Natural killer cell (primary cell): Measurements from ENCODE around the gene MX2. TPM values are rescaled to one million over a fixed set of nuclear protein-coding genes. Genes with fewer than 3 reads are reported as not detected.

Experiments used
- ATAC-seq, 3 donors: fragments of 150-1000 bp in 2 of 3; fragments of 200-7000 bp in 1 of 3; cut with Tn5 transposase; 1 replicate in 1 of 3; 2 replicates in 2 of 3; pipeline ENCODE4 v1.10.0; 2021; ENCODE audit warnings: mild to moderate bottlenecking in 2 of 3, moderate library complexity in 2 of 3
- DNase-seq, 2 donors: peaks; one replicate each; pipeline versions ENCODE4 v3.0.0 to v3.0.0-alpha.2; 2013 to 2021; ENCODE audit warnings: mixed read lengths in 1 of 2
- H3K27ac ChIP-seq: one replicate; pipeline ENCODE4 v1.5.1; 2013; ENCODE audit warnings: mild to moderate bottlenecking, low read length
- H3K27me3 ChIP-seq: one replicate; pipeline ENCODE4 v1.6.1; 2013; ENCODE audit warnings: low read length; ENCODE audit not compliant: control insufficient read depth, insufficient read depth
- H3K36me3 ChIP-seq: one replicate; pipeline ENCODE4 v1.6.1; 2013; ENCODE audit warnings: low read length; ENCODE audit not compliant: control insufficient read depth, insufficient read depth
- H3K4me1 ChIP-seq: one replicate; pipeline ENCODE4 v1.6.1; 2013; ENCODE audit warnings: low read length; ENCODE audit not compliant: control insufficient read depth, insufficient read depth
- H3K4me3 ChIP-seq: one replicate; pipeline ENCODE4 v1.5.1; 2013; ENCODE audit warnings: low read length
- H3K9me3 ChIP-seq: one replicate; pipeline ENCODE4 v1.6.1; 2013; ENCODE audit warnings: low read length; ENCODE audit not compliant: control insufficient read depth, insufficient read depth
- H3K27ac Mint-ChIP-seq, 2 donors: one replicate each; pipeline ENCODE4 v1.8.0; 2022; ENCODE audit warnings: mild to moderate bottlenecking in 2 of 2, mixed read lengths in 2 of 2, moderate library complexity in 1 of 2
- H3K27me3 Mint-ChIP-seq, 2 donors: one replicate each; pipeline ENCODE4 v1.8.0; 2022; ENCODE audit warnings: low read depth in 2 of 2, mixed read lengths in 2 of 2
- H3K36me3 Mint-ChIP-seq: one replicate; pipeline ENCODE4 v1.8.0; 2022; ENCODE audit warnings: mixed read lengths
- H3K4me1 Mint-ChIP-seq, 2 donors: one replicate each; pipeline ENCODE4 v1.8.0; 2022; ENCODE audit warnings: mixed read lengths in 2 of 2
- H3K4me3 Mint-ChIP-seq: one replicate; pipeline ENCODE4 v1.8.0; 2022; ENCODE audit warnings: mild to moderate bottlenecking, moderate library complexity, mixed read lengths
- H3K9me3 Mint-ChIP-seq, 2 donors: one replicate each; pipeline ENCODE4 v1.8.0; 2022; ENCODE audit warnings: mixed read lengths in 2 of 2
- WGBS: methylation state at CpG from one replicate; pipeline ENCODE4 v1.1.7; 2013; ENCODE audit warnings: missing lambda C conversion rate; ENCODE audit not compliant: insufficient coverage; 5-methylcytosine and 5-hydroxymethylcytosine counted together
- intact Hi-C: fragments of 100-400 bp; cut with micrococcal nuclease; formaldehyde crosslinking; loops from one replicate; pipeline ENCODE4 v1.14.2; 2022
- total RNA-seq, 4 donors: library from RNA; stranded (reverse); fragments of 120-200 nt in 1 of 4; gene quantifications; one replicate each; pipeline versions ENCODE4 v1.2.3 to v1.2.4, GENCODE V29; 2013 to 2022
- TF ChIP-seq, protein P1 (sequence below): fragments of 200-600 bp; IDR thresholded peaks from one replicate; pipeline ENCODE4 v1.8.0; 2022; ENCODE audit warnings: antibody characterized with exemption

The MX2 gene
- total RNA-seq, 3 donors from 2014 or later (not counting 1 experiment from before 2014, with no cell fraction given) = 37.9 to 73.9 (median 42.6) TPM

DNA sequence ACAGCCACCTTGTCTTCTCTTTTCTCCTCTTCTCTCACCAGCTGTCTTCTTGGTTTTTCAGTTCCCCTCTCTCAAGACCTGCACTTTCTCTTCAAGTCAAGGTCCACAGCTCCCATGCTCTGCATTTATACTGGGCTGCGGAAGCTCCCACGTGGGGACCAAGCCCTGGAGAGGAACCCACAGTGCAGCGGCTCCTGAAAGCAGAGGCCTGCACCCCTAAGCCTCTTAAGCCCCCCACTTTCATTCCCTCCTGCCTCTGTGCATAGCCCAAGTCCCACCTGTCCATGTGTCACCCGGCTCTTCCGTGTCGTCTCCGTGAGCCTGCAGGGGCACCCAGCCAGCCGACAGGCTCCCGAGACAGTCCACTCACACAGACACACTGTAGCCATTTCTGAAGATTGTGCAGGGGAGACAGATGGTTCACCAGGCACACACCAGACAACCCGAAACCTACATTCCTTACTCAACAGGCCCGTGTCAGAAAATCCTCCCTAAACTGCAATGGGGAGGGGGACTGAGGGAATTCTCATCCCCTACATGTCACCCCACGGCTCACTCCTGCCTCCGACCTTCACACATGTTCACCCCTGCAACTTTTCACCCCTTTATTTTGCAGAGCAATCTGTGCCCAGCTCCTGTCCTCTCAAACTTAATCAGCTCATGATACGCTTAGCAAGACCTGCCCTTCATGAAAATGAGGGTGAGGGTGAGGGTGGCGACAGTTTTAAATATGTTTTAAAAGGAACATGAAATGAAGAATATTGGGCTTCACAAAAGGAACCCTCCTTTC, 6.3 kb downstream of the MX2 start:
- peak overlapping the region; percentile 81 to 86 for H3K27ac Mint-ChIP-seq
- H3K9me3 ChIP-seq = no peaks in the 10 kb centered on the region
- DNase-seq (no peak), ATAC-seq (no peak)
- peaks cover 35 to 44% of the 10 kb centered on the region in 2 donors for H3K4me1 Mint-ChIP-seq
- no peaks in the 10 kb centered on the region for H3K27me3 ChIP-seq
- peaks cover 49% of the 10 kb centered on the region for H3K4me1 ChIP-seq
- peak overlapping the region; percentile 76 for H3K27ac ChIP-seq
- no peak overlapping the region for H3K4me3 ChIP-seq
- H3K36me3 ChIP-seq = no peaks in the 10 kb centered on the region
- TF ChIP-seq, protein P1, sequence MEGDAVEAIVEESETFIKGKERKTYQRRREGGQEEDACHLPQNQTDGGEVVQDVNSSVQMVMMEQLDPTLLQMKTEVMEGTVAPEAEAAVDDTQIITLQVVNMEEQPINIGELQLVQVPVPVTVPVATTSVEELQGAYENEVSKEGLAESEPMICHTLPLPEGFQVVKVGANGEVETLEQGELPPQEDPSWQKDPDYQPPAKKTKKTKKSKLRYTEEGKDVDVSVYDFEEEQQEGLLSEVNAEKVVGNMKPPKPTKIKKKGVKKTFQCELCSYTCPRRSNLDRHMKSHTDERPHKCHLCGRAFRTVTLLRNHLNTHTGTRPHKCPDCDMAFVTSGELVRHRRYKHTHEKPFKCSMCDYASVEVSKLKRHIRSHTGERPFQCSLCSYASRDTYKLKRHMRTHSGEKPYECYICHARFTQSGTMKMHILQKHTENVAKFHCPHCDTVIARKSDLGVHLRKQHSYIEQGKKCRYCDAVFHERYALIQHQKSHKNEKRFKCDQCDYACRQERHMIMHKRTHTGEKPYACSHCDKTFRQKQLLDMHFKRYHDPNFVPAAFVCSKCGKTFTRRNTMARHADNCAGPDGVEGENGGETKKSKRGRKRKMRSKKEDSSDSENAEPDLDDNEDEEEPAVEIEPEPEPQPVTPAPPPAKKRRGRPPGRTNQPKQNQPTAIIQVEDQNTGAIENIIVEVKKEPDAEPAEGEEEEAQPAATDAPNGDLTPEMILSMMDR = no peak
- WGBS = 83% methylated on average over 14 of the region's 15 CpGs
- H3K9me3 Mint-ChIP-seq = no peaks in the 10 kb centered on the region
- intact Hi-C loops = no loop called here
- H3K36me3 Mint-ChIP-seq = no peaks in the 10 kb centered on the region
- no peaks in the 10 kb centered on the region for H3K27me3 Mint-ChIP-seq
- H3K4me3 Mint-ChIP-seq = no peak overlapping the region

DNA sequence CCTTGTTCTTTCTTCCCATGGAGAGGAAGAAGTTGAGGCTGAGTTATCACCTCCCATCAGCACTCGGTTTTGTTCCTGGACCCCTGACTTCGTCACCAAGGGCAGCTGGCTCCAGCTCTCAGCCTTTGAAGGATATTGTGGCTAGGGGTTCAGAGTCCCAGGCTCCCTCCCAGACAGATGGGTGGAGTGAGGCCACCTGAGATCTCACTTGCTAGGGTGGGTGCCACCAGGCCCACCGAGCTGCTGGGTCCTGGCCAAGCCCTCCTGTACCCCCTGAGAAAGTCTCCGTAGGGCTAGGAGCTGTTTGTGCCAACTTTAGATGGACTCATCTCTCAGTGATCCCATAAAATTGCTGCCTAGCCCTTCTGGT, 6.9 kb downstream of the MX2 start:
- Histone ChIP-seq H3K27ac (peak overlapping the region; percentile 76), H3K4me1 (peaks cover 43% of the 10 kb centered on the region), H3K9me3 (no peaks in the 10 kb centered on the region), H3K27me3 (no peaks in the 10 kb centered on the region), H3K4me3 (peak overlapping the region; percentile 44), H3K36me3 (no peaks in the 10 kb centered on the region)
- Mint-ChIP-seq H3K9me3 (no peaks in the 10 kb centered on the region), H3K27me3 (no peaks in the 10 kb centered on the region), H3K36me3 (no peaks in the 10 kb centered on the region), H3K27ac (peak overlapping the region; percentile 81 to 86), H3K4me3 (peak overlapping the region; percentile 86), H3K4me1 (peaks cover 29 to 38% of the 10 kb centered on the region in 2 donors)
- intact Hi-C loops = no loop called here
- 37% methylated on average over 3 of the region's 4 CpGs for WGBS
- no peak for DNase-seq
- no peak for ATAC-seq
- TF ChIP-seq, protein P1 = no peak

DNA sequence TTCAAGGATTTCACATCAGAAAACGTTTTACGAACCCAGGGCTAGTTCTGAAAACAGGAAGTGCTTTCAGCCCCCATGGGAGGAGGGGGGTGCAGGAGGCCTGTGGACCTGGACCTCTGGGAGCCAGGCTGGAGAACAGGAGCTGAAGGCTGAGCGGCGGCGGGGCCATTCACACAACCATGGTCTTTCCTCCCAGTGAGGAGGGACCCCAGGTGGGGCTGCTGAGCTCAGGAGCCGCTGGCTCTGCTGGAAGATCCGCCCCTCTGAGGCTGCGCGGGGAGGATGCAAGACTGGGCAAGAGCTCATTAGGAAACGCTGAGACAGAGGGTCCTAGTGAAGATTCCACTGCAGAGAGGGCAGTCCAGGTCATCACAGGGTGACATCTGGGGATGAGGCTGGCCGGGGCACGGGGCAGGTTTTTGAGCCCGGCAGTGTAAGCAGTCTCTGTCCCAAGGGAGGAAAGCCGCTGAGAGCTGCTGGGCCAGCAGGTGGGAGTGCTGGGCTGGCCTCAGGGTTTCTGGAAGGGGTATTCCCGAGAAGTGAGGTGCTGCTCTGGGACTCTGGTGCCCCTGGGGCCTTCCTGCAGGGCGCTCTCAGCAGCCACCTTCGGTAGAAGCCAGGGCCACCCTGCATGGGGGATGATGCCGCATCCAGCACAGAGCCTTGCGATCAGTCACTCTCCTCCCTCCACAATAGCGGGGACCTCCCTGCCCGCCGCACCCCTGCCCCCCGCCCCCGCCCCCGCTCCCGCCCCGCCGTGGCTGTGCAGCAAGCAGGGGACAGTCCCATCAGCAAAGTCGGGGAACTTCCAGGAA, 7.5 kb downstream of the MX2 start:
- H3K27ac Mint-ChIP-seq = peak overlapping the region; percentile 81 to 86
- ATAC-seq = peak; percentile 60 to 74 (median 70)
- no peaks in the 10 kb centered on the region for H3K27me3 Mint-ChIP-seq
- H3K4me3 Mint-ChIP-seq = peak overlapping the region; percentile 86
- peaks cover 29 to 37% of the 10 kb centered on the region in 2 donors for H3K4me1 Mint-ChIP-seq
- 20% methylated on average over 26 of the region's 29 CpGs for WGBS
- intact Hi-C loops = no loop called here
- Histone ChIP-seq H3K27ac (peak overlapping the region; percentile 76), H3K36me3 (no peaks in the 10 kb centered on the region), H3K4me3 (peak overlapping the region; percentile 44), H3K4me1 (peaks cover 37% of the 10 kb centered on the region), H3K9me3 (no peaks in the 10 kb centered on the region), H3K27me3 (no peaks in the 10 kb centered on the region)
- TF ChIP-seq, protein P1 = no peak
- no peaks in the 10 kb centered on the region for H3K36me3 Mint-ChIP-seq
- H3K9me3 Mint-ChIP-seq = no peaks in the 10 kb centered on the region
- DNase-seq = peak in 1 of 2 donors; percentile 67
